ENCODE measurements around the gene AQP7. TPM values are rescaled to one million over a fixed set of nuclear protein-coding genes. Genes with fewer than 3 reads are reported as not detected.

Gene AQP7
- total and polyA plus RNA-seq, 3 experiments from 2014 or later = not detected

GRCh38 chr9:33346564-33346963, 55.8 kb downstream of the AQP7 start:
- Histone ChIP-seq H3K4me1 (ENCODE audit: insufficient read depth, low read length) (no peaks in the 10 kb centered on the region), H3K27me3 (ENCODE audit: insufficient read depth, low read length, poor library complexity, severe bottlenecking) (no peaks in the 10 kb centered on the region), H3K4me3 (ENCODE audit: low read length) (no peak overlapping the region), H3K36me3 (ENCODE audit: insufficient read depth, low read length) (peaks cover 39% of the 10 kb centered on the region), H3K27ac (ENCODE audit: low read depth, low read length) (no peak overlapping the region), H3K9me3 (ENCODE audit: low read length) (no peaks in the 10 kb centered on the region)
- H3K4me1 Mint-ChIP-seq = no peaks in the 10 kb centered on the region
- H3K9me3 Mint-ChIP-seq = no peaks in the 10 kb centered on the region
- DNase-seq = no peak
- ChIA-PET CTCF (no interaction called here), POLR2A (no interaction called here)
- H3K27ac Mint-ChIP-seq = peak overlapping the region in 2 of 8 donors; percentile 11 to 45
- no peak overlapping the region for H3K4me3 Mint-ChIP-seq
- H3K36me3 Mint-ChIP-seq = peaks cover 24 to 76% (median 38%) of the 10 kb centered on the region in 3 donors
- no peaks in the 10 kb centered on the region for H3K27me3 Mint-ChIP-seq

DNA sequence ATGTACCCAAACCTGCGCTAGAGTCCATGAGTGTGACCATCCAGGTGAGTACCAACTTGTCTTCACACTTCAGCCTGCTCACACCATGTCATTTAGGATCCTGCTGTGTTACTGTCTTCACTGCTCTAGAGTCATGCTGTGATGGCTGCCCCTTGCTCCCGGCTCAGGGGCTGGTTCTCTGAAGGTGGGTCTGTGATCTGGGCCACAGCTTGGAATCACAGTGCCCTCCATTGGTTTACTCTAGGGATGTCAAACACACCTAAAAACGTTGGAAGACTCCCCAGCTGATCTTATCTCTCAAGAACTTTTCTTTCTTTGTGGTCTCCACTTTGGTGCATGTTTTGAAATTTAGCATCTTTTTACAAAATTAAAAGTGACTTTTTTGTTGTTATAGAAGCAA, 58.2 kb downstream of the AQP7 start:
- Histone ChIP-seq H3K9me3 (ENCODE audit: low read length) (no peaks in the 10 kb centered on the region), H3K27me3 (ENCODE audit: insufficient read depth, low read length, poor library complexity, severe bottlenecking) (no peaks in the 10 kb centered on the region), H3K36me3 (ENCODE audit: insufficient read depth, low read length) (peaks cover 54% of the 10 kb centered on the region), H3K4me3 (ENCODE audit: low read length) (no peak overlapping the region), H3K27ac (ENCODE audit: low read depth, low read length) (no peak overlapping the region), H3K4me1 (ENCODE audit: insufficient read depth, low read length) (no peaks in the 10 kb centered on the region)
- no peaks in the 10 kb centered on the region for H3K27me3 Mint-ChIP-seq
- CTCF ChIA-PET = no interaction called here
- DNase-seq = no peak
- peaks cover 8 to 14% (median 13%) of the 10 kb centered on the region in 3 donors for H3K4me1 Mint-ChIP-seq
- peaks cover 2 to 13% (median 8%) of the 10 kb centered on the region in 5 donors for H3K9me3 Mint-ChIP-seq
- peak overlapping the region in 1 of 7 donors; percentile 3 for H3K4me3 Mint-ChIP-seq
- H3K36me3 Mint-ChIP-seq = peaks cover 41 to 88% (median 50%) of the 10 kb centered on the region in 3 donors
- peak overlapping the region in 4 of 8 donors; percentile 2 to 54 (median 32) for H3K27ac Mint-ChIP-seq
- POLR2A ChIA-PET = no interaction called here

GRCh38 chr9:33341182-33341581, 61.2 kb downstream of the AQP7 start:
- Mint-ChIP-seq H3K27ac (peak overlapping the region in 2 of 8 donors; percentile 6 to 39), H3K9me3 (peaks cover 4 to 15% (median 9%) of the 10 kb centered on the region in 5 donors), H3K4me1 (peaks cover 13 to 17% (median 15%) of the 10 kb centered on the region in 3 donors), H3K27me3 (no peaks in the 10 kb centered on the region), H3K4me3 (peak overlapping the region in 1 of 7 donors; percentile 37), H3K36me3 (peaks cover 35 to 77% (median 40%) of the 10 kb centered on the region in 3 donors)
- H3K36me3 ChIP-seq (ENCODE audit: insufficient read depth, low read length) = peaks cover 50% of the 10 kb centered on the region
- H3K9me3 ChIP-seq (ENCODE audit: low read length) = no peaks in the 10 kb centered on the region
- DNase-seq = no peak
- H3K4me1 ChIP-seq (ENCODE audit: insufficient read depth, low read length) = no peaks in the 10 kb centered on the region
- CTCF ChIA-PET = no interaction called here
- H3K27ac ChIP-seq (ENCODE audit: low read depth, low read length) = no peak overlapping the region
- POLR2A ChIA-PET = no interaction called here
- no peak overlapping the region for H3K4me3 ChIP-seq (ENCODE audit: low read length)
- H3K27me3 ChIP-seq (ENCODE audit: insufficient read depth, low read length, poor library complexity, severe bottlenecking) = no peaks in the 10 kb centered on the region

- peaks cover 4 to 15% (median 9%) of the 10 kb centered on the region in 5 donors for H3K9me3 Mint-ChIP-seq
- H3K27me3 Mint-ChIP-seq = no peaks in the 10 kb centered on the region
- no peak for DNase-seq
- Histone ChIP-seq H3K27ac (ENCODE audit: low read depth, low read length) (no peak overlapping the region), H3K4me3 (ENCODE audit: low read length) (no peak overlapping the region), H3K36me3 (ENCODE audit: insufficient read depth, low read length) (peaks cover 43% of the 10 kb centered on the region), H3K27me3 (ENCODE audit: insufficient read depth, low read length, poor library complexity, severe bottlenecking) (no peaks in the 10 kb centered on the region), H3K9me3 (ENCODE audit: low read length) (no peaks in the 10 kb centered on the region), H3K4me1 (ENCODE audit: insufficient read depth, low read length) (no peaks in the 10 kb centered on the region)
- H3K36me3 Mint-ChIP-seq = peaks cover 32 to 73% (median 35%) of the 10 kb centered on the region in 3 donors
- peak overlapping the region in 3 of 8 donors; percentile 8 to 21 (median 19) for H3K27ac Mint-ChIP-seq
- ChIA-PET POLR2A (no interaction called here), CTCF (no interaction called here)
- H3K4me1 Mint-ChIP-seq = peaks cover 13 to 21% (median 15%) of the 10 kb centered on the region in 3 donors
- no peak overlapping the region for H3K4me3 Mint-ChIP-seq
Observed at GRCh38 chr9:33340186-33340585, 62.2 kb downstream of the AQP7 start.

Other genes starting within 250 kb of the AQP7 start
- 10 to 100 TPM; 38.0 to 38.3 TPM for gene B4GALT1, start 235.2 kb downstream of the AQP7 start, total RNA-seq
- gene B4GALT1, start 235.2 kb downstream of the AQP7 start, polyA plus RNA-seq = 41.6 TPM
- not detected for gene SPINK4, start 162.4 kb downstream of the AQP7 start, total RNA-seq
- gene SPINK4, start 162.4 kb downstream of the AQP7 start, polyA plus RNA-seq = not detected
- 10 to 100 TPM; 70.6 to 83.6 TPM for gene BAG1, start 137.9 kb downstream of the AQP7 start, total RNA-seq
- 91.5 TPM for gene BAG1, start 137.9 kb downstream of the AQP7 start, polyA plus RNA-seq
- 10 to 100 TPM; 54.3 to 55.0 TPM for gene CHMP5, start 137.5 kb downstream of the AQP7 start, total RNA-seq
- gene CHMP5, start 137.5 kb downstream of the AQP7 start, polyA plus RNA-seq = 42.6 TPM
- 10 to 100 TPM; 42.7 to 45.6 TPM for gene NFX1, start 112.1 kb downstream of the AQP7 start, total RNA-seq
- 38.8 TPM for gene NFX1, start 112.1 kb downstream of the AQP7 start, polyA plus RNA-seq
- 1 to 10 TPM; 8.7 to 9.3 TPM for gene AQP3, start 45.0 kb upstream of the AQP7 start, total RNA-seq
- 183 TPM for gene AQP3, start 45.0 kb upstream of the AQP7 start, polyA plus RNA-seq
- gene NOL6, start 71.4 kb upstream of the AQP7 start, total RNA-seq = 10 to 100 TPM; 90.8 to 93.0 TPM
- gene NOL6, start 71.4 kb upstream of the AQP7 start, polyA plus RNA-seq = 19.8 TPM
- under 1 TPM in 1 of 2 experiments, not detected in 1; 0.92 TPM for gene ANKRD18B, start 121.7 kb upstream of the AQP7 start, total RNA-seq
- gene ANKRD18B, start 121.7 kb upstream of the AQP7 start, polyA plus RNA-seq = not detected

Data from CD8-positive, alpha-beta memory T cell (primary cell).